K562 (cell line): ENCODE measurements around the gene NABP2. TPM values are rescaled to one million over a fixed set of nuclear protein-coding genes. Genes with fewer than 3 reads are reported as not detected.

Experiments used
- ATAC-seq: fragments of 200-7000 bp; cut with Tn5 transposase; 3 replicates; pipeline ENCODE4 v1.9.1; 2020; ENCODE audit warnings: moderate library complexity
- BruUV-seq: library from RNA; stranded (reverse); fragments of 400-500 nt; replicated peaks from 2 replicates; lab custom pipeline; 2021; lab: Mats Ljungman, UMichigan
- CTCF ChIA-PET: fragments of 300-600 bp; formaldehyde crosslinking; extraction: SDS; loops from one replicate; lab custom pipeline; 2021; ENCODE audit warnings: low intra/inter-chr PET ratio; lab: Yijun Ruan, JAX
- POLR2A ChIA-PET: fragments of 300-600, 350-650 bp; sonication (Branson Sonifier 250); formaldehyde crosslinking; extraction: SDS; loops from one replicate; lab custom pipeline; 2021; ENCODE audit warnings: antibody characterized with exemption, inconsistent platforms; lab: Yijun Ruan, JAX
- DNase-seq, 4 experiments: peaks; one replicate each; pipeline versions ENCODE4 v3.0.0 to v3.0.0-alpha.2; 2011 to 2018; ENCODE audit warnings: low spot score in 3 of 4, mixed read lengths in 3 of 4; ENCODE audit errors: extremely low read depth in 1 of 4
- FAIRE-seq: peaks from 2 replicates; lab custom pipeline; 2011; peaks lifted over from hg19 to GRCh38; lab: Jason Lieb, UNC
- H2AFZ ChIP-seq: 2 replicates; pipeline ENCODE4 v1.6.0; 2011; ENCODE audit warnings: low read depth, low read length, control low read depth, inconsistent platforms
- H3K27ac ChIP-seq: fragments of 200-600 bp; 3 replicates; pipeline ENCODE4 v1.8.0; 2011; ENCODE audit warnings: low read depth, mild to moderate bottlenecking, control low read depth, inconsistent platforms, low read length, moderate library complexity, mixed read lengths; ENCODE audit errors: extremely low read depth
- H3K27me3 ChIP-seq, 2 experiments: fragments of 300-600 bp in 1 of 2; 2 replicates in 1 of 2; 3 replicates in 1 of 2; pipeline versions ENCODE4 v1.6.0 to v1.8.0; 2011; ENCODE audit warnings: inconsistent platforms in 2 of 2, low read length in 2 of 2, mild to moderate bottlenecking in 1 of 2, mixed read lengths in 1 of 2, moderate library complexity in 1 of 2; ENCODE audit not compliant: control insufficient read depth in 2 of 2, insufficient read depth in 2 of 2
- H3K36me3 ChIP-seq: fragments of 300-600 bp; 3 replicates; pipeline ENCODE4 v1.8.0; 2011; ENCODE audit warnings: mild to moderate bottlenecking, low read length, inconsistent platforms; ENCODE audit not compliant: control insufficient read depth, insufficient read depth
- H3K4me1 ChIP-seq, 2 experiments: fragments of 200-600 bp in 1 of 2; replicated peaks in 1 of 2; 2 replicates in 1 of 2; 3 replicates in 1 of 2; pipeline versions ENCODE4 v1.5.1 to v1.8.0; 2011; ENCODE audit warnings: inconsistent platforms in 2 of 2, low read length in 2 of 2, mild to moderate bottlenecking in 1 of 2, mixed read lengths in 1 of 2, moderate library complexity in 1 of 2; ENCODE audit not compliant: control insufficient read depth in 2 of 2, insufficient read depth in 2 of 2
- H3K4me2 ChIP-seq: 2 replicates; pipeline ENCODE4 v1.6.1; 2011; ENCODE audit warnings: low read length, control low read depth, inconsistent platforms, mixed read lengths; ENCODE audit not compliant: insufficient read depth
- H3K4me3 ChIP-seq: fragments of 200-600 bp; sonication (generic), shearing (Covaris generic); 2 replicates; pipeline ENCODE4 v1.5.1; 2016; ENCODE audit warnings: control low read depth, inconsistent platforms
- H3K79me2 ChIP-seq: fragments of 200-600 bp; 3 replicates; pipeline ENCODE4 v1.8.0; 2011; ENCODE audit warnings: low read length, inconsistent platforms; ENCODE audit not compliant: control insufficient read depth, insufficient read depth
- H3K9ac ChIP-seq, 2 experiments: 2 replicates each; pipeline versions ENCODE4 v1.6.0 to v1.6.1; 2011; ENCODE audit warnings: low read depth in 2 of 2, low read length in 2 of 2, control low read depth in 1 of 2, inconsistent platforms in 1 of 2, mild to moderate bottlenecking in 1 of 2, mixed read lengths in 1 of 2; ENCODE audit not compliant: insufficient read depth in 1 of 2
- H3K9me1 ChIP-seq: one replicate; pipeline ENCODE4 v1.6.0; 2011; ENCODE audit warnings: inconsistent platforms, mild to moderate bottlenecking, low read length, moderate library complexity; ENCODE audit not compliant: control insufficient read depth, insufficient read depth
- H3K9me3 ChIP-seq: replicated peaks from 2 replicates; pipeline ENCODE4 v1.5.1; 2011; ENCODE audit warnings: low read depth, low read length, inconsistent platforms; ENCODE audit not compliant: control insufficient read depth, insufficient read depth
- H4K20me1 ChIP-seq: replicated peaks from 2 replicates; pipeline ENCODE4 v1.6.1; 2011; ENCODE audit warnings: low read length, inconsistent platforms, mixed read lengths; ENCODE audit not compliant: control insufficient read depth, insufficient read depth
- ETV6 ChIP-seq, 3 experiments: fragments of 150-350 bp in 1 of 3; sonication (generic) in 1 of 3; formaldehyde crosslinking in 1 of 3; IDR thresholded peaks; 2 replicates each; pipeline versions ENCODE4 v1.6.1 to v1.8.0; 2014 to 2022; ENCODE audit warnings: borderline replicate concordance in 2 of 3, low read depth in 2 of 3, antibody characterized with exemption in 1 of 3, low read length in 1 of 3, mild to moderate bottlenecking in 1 of 3, missing genetic modification reagents in 1 of 3
- SP1 ChIP-seq: sonication (generic); formaldehyde crosslinking; IDR thresholded peaks from 2 replicates; pipeline ENCODE4 v1.8.1; 2022; ENCODE audit warnings: mild to moderate bottlenecking, missing genetic modification reagents
- ZBTB9 ChIP-seq: fragments of 450-650 bp; formaldehyde crosslinking; IDR thresholded peaks from 2 replicates; pipeline ENCODE4 v1.4.0; 2020; ENCODE audit warnings: mild to moderate bottlenecking, moderate library complexity
- WGBS: fragments of 100-300 bp; shearing (Covaris generic); methylation state at CpG from one replicate; pipeline ENCODE4 v1.1.6; 2016; ENCODE audit warnings: low coverage, mixed read lengths; ENCODE audit not compliant: insufficient coverage; ENCODE audit errors: missing lambda C conversion rate; 5-methylcytosine and 5-hydroxymethylcytosine counted together
- in situ Hi-C: fragments of 300-500 bp; cut with MboI; formaldehyde crosslinking; loops from 4 replicates; pipeline ENCODE4 v1.15.0; 2018; ENCODE audit warnings: inconsistent platforms, mixed read lengths
- intact Hi-C: fragments of 100-400 bp; cut with micrococcal nuclease; formaldehyde crosslinking; loops from 2 replicates; pipeline ENCODE4 v1.14.2; 2022
- polyA plus RNA-seq, 8 experiments: library from polyadenylated mRNA; depleted of rRNA in 4 of 8; stranded (reverse) in 5 of 8; unstranded in 3 of 8; fragments of >200 nt; fragmentation: Nextera tagmentation in 2 of 8; fragmentation: Illumina TruSeq in 1 of 8; extraction: Ambion mirVana in 2 of 8; extraction: Trizol in 1 of 8; gene quantifications; 2 replicates each; pipeline versions ENCODE4 v1.2.1 to v1.2.3, GENCODE V29; 2011 to 2014; ENCODE audit warnings: inconsistent platforms in 1 of 8, missing spikeins in 1 of 8
- total RNA-seq, 7 experiments: library from RNA; depleted of rRNA in 6 of 7; stranded (reverse); fragments of >200 nt in 6 of 7; fragmentation: Illumina TruSeq in 2 of 7; extraction: Trizol in 2 of 7; gene quantifications; 2 replicates each; pipeline versions ENCODE4 v1.2.1 to v1.2.3, GENCODE V29; 2011 to 2021; ENCODE audit warnings: low replicate concordance in 1 of 7

NABP2 gene
- total and polyA plus RNA-seq, 9 of the 15 experiments (the other 6 are each of a cell fraction or from before 2014, with no cell fraction given), result 11.3 to 60.6 (median 43.5) TPM

GRCh38 chr12:56253091-56253490 is 28.9 kb downstream of the NABP2 start:
- Histone ChIP-seq H2AFZ (no peak overlapping the region), H4K20me1 (peaks cover 6% of the 10 kb centered on the region), H3K36me3 (peaks cover 79% of the 10 kb centered on the region; the same call in 2 of the 3 replicates), H3K27ac (no peak overlapping the region), H3K9me3 (no peaks in the 10 kb centered on the region), H3K4me1 (peaks cover 8 to 11% of the 10 kb centered on the region in 2 experiments; a peak in 4 of 5 replicates), H3K9me1 (no peaks in the 10 kb centered on the region), H3K9ac (peak overlapping the region in 1 of 2 experiments; percentile 11; a peak in 1 of 4 replicates), H3K79me2 (peaks cover 24% of the 10 kb centered on the region), H3K27me3 (no peaks in the 10 kb centered on the region), H3K4me3 (no peak overlapping the region), H3K4me2 (no peak overlapping the region)
- WGBS, result 85% methylated on average over 10 of the region's 11 CpGs
- POLR2A ChIA-PET, result interaction anchor here (0.5 to 1.3 kb wide), 4 partner anchors 8 to 22 kb away, joined by 3 to 4 read pairs (median 3); no protein-coding TSS in a partner anchor
- ATAC-seq (no peak), FAIRE-seq (no peak), DNase-seq (peak in 1 of 4 experiments; percentile 11)
- TF ChIP-seq SP1 (CRISPR knock-in tag) (no peak), ETV6 (IDR thresholded peaks at IDR 0.05; ENCODE audit: borderline replicate concordance in 1 of 2, low read depth in 2 of 2, low read length in 1 of 2) (no peak), ETV6 (CRISPR knock-in tag; IDR thresholded peaks at IDR 0.05; ENCODE audit: borderline replicate concordance) (no peak), ZBTB9 (CRISPR knock-in tag) (no peak)
- intact Hi-C loops (no loop called here), in situ Hi-C loops (no loop called here)
- CTCF ChIA-PET, result no interaction called here
- BruUV-seq, result no TSS peak
